Choroid plexus epithelial cell (primary cell): ENCODE measurements around the gene ZG16B.

Source experiments
- DNase-seq: peaks from one replicate; pipeline ENCODE4 v3.0.0-alpha.2; 2010; ENCODE audit warnings: low read depth
- H3K4me3 ChIP-seq: 2 replicates; pipeline ENCODE4 v1.5.1; 2011; ENCODE audit warnings: low read depth, mild to moderate bottlenecking, control low read depth, low read length, moderate library complexity
- CTCF ChIP-seq: conservative IDR thresholded peaks from 2 replicates; pipeline ENCODE4 v1.5.1; 2011; ENCODE audit warnings: low read depth, mild to moderate bottlenecking, control low read depth, inconsistent platforms, low read length, moderate library complexity

Gene ZG16B

GRCh38 chr16:2815299-2815771, 14.8 kb upstream of the ZG16B start:
- no peak for DNase-seq
- TF ChIP-seq CTCF: no peak
- H3K4me3 ChIP-seq: no peak overlapping the region

GRCh38 chr16:2816751-2817339, 13.3 kb upstream of the ZG16B start, which contains the start of gene PRSS21:
TSS of gene PRSS21 (plus strand) at chr16:2817237. CDS start at chr16:2817269, 32 bp downstream.
- TF ChIP-seq CTCF: no peak
- DNase-seq: no peak
- no peak within 1 kb of the TSS for H3K4me3 ChIP-seq

- no peak for DNase-seq
- TF ChIP-seq CTCF: no peak
- no peak overlapping the region for H3K4me3 ChIP-seq
Measured at GRCh38 chr16:2817340-2818271, 12.5 kb upstream of the ZG16B start.

- no peak overlapping the region for H3K4me3 ChIP-seq
- DNase-seq: no peak
- TF ChIP-seq CTCF: no peak
Measured at GRCh38 chr16:2818272-2818876, 11.7 kb upstream of the ZG16B start.

GRCh38 chr16:2819179-2819938, 10.7 kb upstream of the ZG16B start:
- DNase-seq: no peak
- no peak overlapping the region for H3K4me3 ChIP-seq
- TF ChIP-seq CTCF: no peak

- no peak for DNase-seq
- no peak overlapping the region for H3K4me3 ChIP-seq
- TF ChIP-seq CTCF: no peak
Measured at GRCh38 chr16:2819939-2820835, 9.9 kb upstream of the ZG16B start.
